ENCODE results near the gene MTF1. TPM values are rescaled to one million over a fixed set of nuclear protein-coding genes. Genes with fewer than 3 reads are reported as not detected.
"Not testable (repeated sequence)": the region's sequence is repeated elsewhere in the genome, so short reads cannot be mapped to it uniquely, and the experiment has no call there.

The MTF1 gene
- total and polyA plus RNA-seq, 4 donors, result 2.6 to 23.3 (median 10.8) TPM

DNA sequence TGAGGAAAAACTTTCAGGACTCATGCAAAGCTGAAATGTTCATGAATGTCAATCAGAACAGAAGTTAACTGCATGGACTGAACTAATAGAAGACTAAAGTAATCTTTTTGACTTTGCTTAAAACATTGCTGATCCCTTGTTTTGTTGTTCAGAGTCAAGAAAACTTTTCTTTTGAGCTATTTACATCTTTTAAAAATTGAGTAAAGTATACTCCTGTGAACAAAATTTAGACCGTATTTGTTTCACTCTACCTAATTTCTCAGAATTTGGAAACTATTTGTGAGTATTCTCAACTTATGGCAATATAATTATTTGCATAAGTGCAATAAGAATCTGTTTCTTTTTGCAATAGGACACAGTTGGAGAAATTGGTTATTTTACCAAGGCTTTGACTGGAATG lies 46.3 kb upstream of the MTF1 start:
- WGBS, 2 donors, result 94 to 95% methylated on average over 1 of the region's 1 CpG
- H3K4me1 ChIP-seq (ENCODE audit: control insufficient read depth in 5 of 5, insufficient read depth in 5 of 5, low read length in 5 of 5), result no peaks in the 10 kb centered on the region
- H3K4me3 ChIP-seq, result no peak overlapping the region
- peaks cover 0 to 4% (median under 1%) of the 10 kb centered on the region in 4 donors for H3K36me3 ChIP-seq (ENCODE audit: control insufficient read depth in 4 of 4, insufficient read depth in 4 of 4, low read length in 4 of 4)
- DNase-seq, result no peak
- no peak for ATAC-seq (ENCODE audit: insufficient read depth, low FRiP score)
- peaks cover 0 to 4% (median 0%) of the 10 kb centered on the region in 4 donors for H3K9me3 ChIP-seq (ENCODE audit: control insufficient read depth in 4 of 4, insufficient read depth in 3 of 4, low read length in 3 of 4)
- H3K9ac ChIP-seq (ENCODE audit: insufficient read depth in 1 of 2, low read length in 2 of 2), result no peak overlapping the region
- H3K27ac ChIP-seq (ENCODE audit: low read depth in 1 of 2, low read length in 1 of 2), result no peak overlapping the region
- TF ChIP-seq CTCF (IDR thresholded peaks at IDR 0.05; ENCODE audit: control extremely low read depth, extremely low read depth), result no peak
- H3K27me3 ChIP-seq (ENCODE audit: control insufficient read depth in 3 of 3, insufficient read depth in 3 of 3, low read length in 2 of 3), result no peaks in the 10 kb centered on the region

DNA sequence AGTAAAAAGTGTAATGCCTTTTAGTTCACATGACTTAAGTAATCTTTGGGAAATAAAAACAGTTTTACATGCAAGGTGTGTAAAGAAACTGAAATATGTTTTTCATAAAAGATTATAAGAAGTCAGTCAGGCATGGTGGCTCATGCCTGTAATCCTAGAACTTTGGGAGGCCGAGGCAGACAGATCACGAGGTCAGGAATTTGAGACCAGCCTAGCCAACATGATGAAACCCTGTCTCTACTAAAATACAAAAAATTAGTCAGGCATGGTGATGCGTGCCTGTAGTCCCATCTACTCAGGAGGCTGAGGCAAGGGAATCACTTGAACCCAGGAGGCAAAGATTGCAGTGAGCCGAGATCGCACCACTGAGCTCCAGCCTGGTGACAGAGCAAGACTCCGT lies 44.5 kb upstream of the MTF1 start:
- 93 to 98% methylated on average over 6 of the region's 6 CpGs for WGBS, 2 donors
- H3K27me3 ChIP-seq (ENCODE audit: control insufficient read depth in 3 of 3, insufficient read depth in 3 of 3, low read length in 2 of 3); H3K36me3 ChIP-seq (ENCODE audit: control insufficient read depth in 4 of 4, insufficient read depth in 4 of 4, low read length in 4 of 4); H3K4me1 ChIP-seq (ENCODE audit: control insufficient read depth in 5 of 5, insufficient read depth in 5 of 5, low read length in 5 of 5); H3K9ac ChIP-seq (ENCODE audit: insufficient read depth in 1 of 2, low read length in 2 of 2); ATAC-seq (ENCODE audit: insufficient read depth, low FRiP score); H3K4me3 ChIP-seq; H3K9me3 ChIP-seq (ENCODE audit: control insufficient read depth in 4 of 4, insufficient read depth in 3 of 4, low read length in 3 of 4); H3K27ac ChIP-seq (ENCODE audit: low read depth in 1 of 2, low read length in 1 of 2); DNase-seq: not testable (repeated sequence)

DNA sequence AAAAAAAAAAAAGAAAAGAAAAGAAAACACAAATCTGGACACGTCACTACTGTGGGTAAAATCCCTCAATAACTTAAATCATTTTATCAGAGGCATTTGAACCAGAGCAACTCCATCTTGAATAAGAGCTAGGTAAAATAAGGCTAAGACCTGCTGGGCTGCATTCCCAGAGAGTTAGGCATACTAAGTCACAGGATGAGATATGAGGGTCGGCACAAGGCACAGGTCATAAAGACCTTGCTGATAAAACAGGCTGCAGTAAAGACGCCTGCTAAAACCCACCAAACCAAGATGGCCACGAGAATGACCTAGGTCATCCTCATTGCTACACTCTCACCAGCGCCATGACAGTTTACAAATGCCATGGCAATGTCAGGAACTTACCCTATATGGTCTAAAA lies 43.6 kb upstream of the MTF1 start:
- Histone ChIP-seq H3K4me1 (ENCODE audit: control insufficient read depth in 5 of 5, insufficient read depth in 5 of 5, low read length in 5 of 5) (no peaks in the 10 kb centered on the region), H3K27me3 (ENCODE audit: control insufficient read depth in 3 of 3, insufficient read depth in 3 of 3, low read length in 2 of 3) (no peaks in the 10 kb centered on the region), H3K9ac (ENCODE audit: insufficient read depth in 1 of 2, low read length in 2 of 2) (no peak overlapping the region), H3K27ac (ENCODE audit: low read depth in 1 of 2, low read length in 1 of 2) (no peak overlapping the region), H3K36me3 (ENCODE audit: control insufficient read depth in 4 of 4, insufficient read depth in 4 of 4, low read length in 4 of 4) (peaks cover 0 to 4% (median 0%) of the 10 kb centered on the region in 4 donors), H3K4me3 (no peak overlapping the region), H3K9me3 (ENCODE audit: control insufficient read depth in 4 of 4, insufficient read depth in 3 of 4, low read length in 3 of 4) (peaks cover 0 to 4% (median 0%) of the 10 kb centered on the region in 4 donors)
- DNase-seq (no peak), ATAC-seq (ENCODE audit: insufficient read depth, low FRiP score) (no peak)
- TF ChIP-seq CTCF (IDR thresholded peaks at IDR 0.05; ENCODE audit: control extremely low read depth, extremely low read depth), result no peak
- 92 to 97% methylated on average over 5 of the region's 5 CpGs for WGBS, 2 donors

DNA sequence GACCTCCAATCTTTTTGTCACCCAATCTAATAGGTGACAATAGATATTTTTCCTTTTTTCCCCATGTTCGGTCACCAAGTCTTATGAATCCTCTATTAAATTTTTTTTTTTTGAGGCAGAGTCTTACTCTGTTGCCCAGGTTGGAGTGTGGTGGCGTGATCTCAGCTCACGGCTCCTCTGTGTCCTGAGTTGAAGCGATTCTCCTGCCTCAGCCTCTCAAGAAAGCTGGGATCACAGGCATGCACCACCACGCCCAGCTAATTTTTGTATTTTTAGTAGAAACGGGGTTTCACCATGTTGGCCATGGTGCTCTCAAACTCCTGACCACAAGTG lies 42.5 kb upstream of the MTF1 start:
- Histone ChIP-seq H3K9ac (ENCODE audit: insufficient read depth in 1 of 2, low read length in 2 of 2) (no peak overlapping the region), H3K36me3 (ENCODE audit: control insufficient read depth in 4 of 4, insufficient read depth in 4 of 4, low read length in 4 of 4) (peaks cover 0 to 4% (median 0%) of the 10 kb centered on the region in 4 donors), H3K9me3 (ENCODE audit: control insufficient read depth in 4 of 4, insufficient read depth in 3 of 4, low read length in 3 of 4) (peaks cover 0 to 4% (median 0%) of the 10 kb centered on the region in 4 donors), H3K27ac (ENCODE audit: low read depth in 1 of 2, low read length in 1 of 2) (no peak overlapping the region), H3K4me1 (ENCODE audit: control insufficient read depth in 5 of 5, insufficient read depth in 5 of 5, low read length in 5 of 5) (no peaks in the 10 kb centered on the region), H3K27me3 (ENCODE audit: control insufficient read depth in 3 of 3, insufficient read depth in 3 of 3, low read length in 2 of 3) (no peaks in the 10 kb centered on the region), H3K4me3 (no peak overlapping the region)
- no peak for DNase-seq
- TF ChIP-seq CTCF (IDR thresholded peaks at IDR 0.05; ENCODE audit: control extremely low read depth, extremely low read depth), result no peak
- no peak for ATAC-seq (ENCODE audit: insufficient read depth, low FRiP score)
- 82 to 87% methylated on average over 6 of the region's 6 CpGs for WGBS, 2 donors

All from lung (tissue), 12 donors.